T follicular helper cell (primary cell): ENCODE data around the gene PCGF3.

Source experiments
- DNase-seq: peaks from one replicate; pipeline ENCODE4 v3.0.0-alpha.2; 2020; ENCODE audit warnings: low read depth

PCGF3 gene

GRCh38 chr4:781493-782216 is 76.0 kb downstream of the PCGF3 start:
- peak; percentile 97 for DNase-seq

- no peak for DNase-seq
Measured at GRCh38 chr4:784401-785331, 79.0 kb downstream of the PCGF3 start.

GRCh38 chr4:785332-786073 is 79.9 kb downstream of the PCGF3 start:
- no peak for DNase-seq

GRCh38 chr4:786074-786741 is 80.6 kb downstream of the PCGF3 start:
- no peak for DNase-seq

GRCh38 chr4:786861-787300 is 81.2 kb downstream of the PCGF3 start:
- no peak for DNase-seq

GRCh38 chr4:787561-787981 is 81.9 kb downstream of the PCGF3 start:
- no peak for DNase-seq

GRCh38 chr4:788006-788635 is 82.5 kb downstream of the PCGF3 start:
- no peak for DNase-seq

GRCh38 chr4:788636-789297 is 83.1 kb downstream of the PCGF3 start:
- no peak for DNase-seq

GRCh38 chr4:789571-790465 is 84.2 kb downstream of the PCGF3 start:
- no peak for DNase-seq

- no peak for DNase-seq
Measured at GRCh38 chr4:790466-790820, 84.8 kb downstream of the PCGF3 start.

- DNase-seq: no peak
Measured at GRCh38 chr4:791252-791897, 85.7 kb downstream of the PCGF3 start.

- peak; percentile 21 for DNase-seq
Measured at GRCh38 chr4:791898-792625, 86.4 kb downstream of the PCGF3 start.

GRCh38 chr4:792626-793092 is 87.0 kb downstream of the PCGF3 start:
- DNase-seq: no peak

- DNase-seq: no peak
Measured at GRCh38 chr4:793093-793861, 87.6 kb downstream of the PCGF3 start.

GRCh38 chr4:793941-794621 is 88.4 kb downstream of the PCGF3 start:
- DNase-seq: no peak

GRCh38 chr4:794900-795725 is 89.5 kb downstream of the PCGF3 start:
- DNase-seq: no peak
